ENCODE data around the gene MAGEF1. TPM values are rescaled to one million over a fixed set of nuclear protein-coding genes. Genes with fewer than 3 reads are reported as not detected.

Gene MAGEF1
- total and polyA plus RNA-seq, 2 donors from 2014 or later: 37.9 to 50.0 TPM

DNA sequence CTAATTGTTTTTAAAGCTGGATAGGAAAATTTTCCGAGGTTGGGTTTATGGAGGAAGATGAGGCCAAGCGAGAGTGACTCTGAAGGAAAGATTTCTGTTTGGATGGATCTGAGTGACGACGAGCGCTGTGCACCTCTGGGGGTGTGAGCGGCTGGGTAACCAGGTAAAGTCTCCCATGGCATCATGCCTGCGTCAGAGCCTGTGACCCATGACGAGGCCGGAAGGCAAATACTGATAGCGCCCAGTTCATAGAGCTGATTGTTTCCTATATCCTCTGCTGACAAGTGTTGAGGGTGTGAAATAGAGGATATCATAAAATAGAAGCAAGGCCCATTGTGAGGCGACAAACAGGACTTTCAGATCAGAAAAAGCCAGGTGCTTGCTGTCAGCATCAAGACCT lies 33.7 kb upstream of the MAGEF1 start:
- Histone ChIP-seq H3K9ac (ENCODE audit: low read length in 3 of 3) (no peak overlapping the region), H3K36me3 (ENCODE audit: control insufficient read depth in 2 of 3, insufficient read depth in 3 of 3, low read length in 3 of 3) (no peaks in the 10 kb centered on the region), H3K27me3 (ENCODE audit: control insufficient read depth, insufficient read depth, low read length) (no peaks in the 10 kb centered on the region), H3K27ac (ENCODE audit: low read depth in 2 of 2, low read length in 2 of 2) (no peak overlapping the region), H3K4me3 (ENCODE audit: low read length in 3 of 3) (no peak overlapping the region), H3K4me1 (ENCODE audit: control insufficient read depth in 2 of 3, insufficient read depth in 2 of 3, low read depth in 1 of 3, low read length in 3 of 3) (peaks cover 0 to 2% (median 0%) of the 10 kb centered on the region in 3 donors), H3K9me3 (ENCODE audit: control insufficient read depth in 2 of 3, insufficient read depth in 1 of 3, low read length in 3 of 3) (no peaks in the 10 kb centered on the region)
- intact Hi-C loops (cut with DNase I): no loop called here
- no peak for TF ChIP-seq CTCF (IDR thresholded peaks at IDR 0.05; ENCODE audit: borderline replicate concordance, extremely low read depth, insufficient read depth)
- DNase-seq: peak in 2 of 5 donors; percentile 19 to 26
- no peak for FAIRE-seq

GRCh38 chr3:184743248-184743647 lies 31.4 kb upstream of the MAGEF1 start:
- Histone ChIP-seq H3K27me3 (ENCODE audit: control insufficient read depth, insufficient read depth, low read length) (no peaks in the 10 kb centered on the region), H3K27ac (ENCODE audit: low read depth in 2 of 2, low read length in 2 of 2) (no peak overlapping the region), H3K4me1 (ENCODE audit: control insufficient read depth in 2 of 3, insufficient read depth in 2 of 3, low read depth in 1 of 3, low read length in 3 of 3) (peaks cover 0 to 2% (median 0%) of the 10 kb centered on the region in 3 donors), H3K36me3 (ENCODE audit: control insufficient read depth in 2 of 3, insufficient read depth in 3 of 3, low read length in 3 of 3) (no peaks in the 10 kb centered on the region), H3K9me3 (ENCODE audit: control insufficient read depth in 2 of 3, insufficient read depth in 1 of 3, low read length in 3 of 3) (no peaks in the 10 kb centered on the region), H3K9ac (ENCODE audit: low read length in 3 of 3) (no peak overlapping the region), H3K4me3 (ENCODE audit: low read length in 3 of 3) (no peak overlapping the region)
- intact Hi-C loops (cut with DNase I): no loop called here
- FAIRE-seq (no peak), DNase-seq (no peak)
- no peak for TF ChIP-seq CTCF (IDR thresholded peaks at IDR 0.05; ENCODE audit: borderline replicate concordance, extremely low read depth, insufficient read depth)

GRCh38 chr3:184742676-184743135 lies 30.8 kb upstream of the MAGEF1 start:
- peak in 4 of 5 donors; percentile 79 to 89 (median 84) for DNase-seq
- H3K4me3 ChIP-seq (ENCODE audit: low read length in 3 of 3): no peak overlapping the region
- H3K4me1 ChIP-seq (ENCODE audit: control insufficient read depth in 2 of 3, insufficient read depth in 2 of 3, low read depth in 1 of 3, low read length in 3 of 3): peaks cover 0 to 2% (median 0%) of the 10 kb centered on the region in 3 donors
- H3K36me3 ChIP-seq (ENCODE audit: control insufficient read depth in 2 of 3, insufficient read depth in 3 of 3, low read length in 3 of 3): no peaks in the 10 kb centered on the region
- H3K27ac ChIP-seq (ENCODE audit: low read depth in 2 of 2, low read length in 2 of 2): no peak overlapping the region
- H3K9me3 ChIP-seq (ENCODE audit: control insufficient read depth in 2 of 3, insufficient read depth in 1 of 3, low read length in 3 of 3): no peaks in the 10 kb centered on the region
- FAIRE-seq: no peak
- no peaks in the 10 kb centered on the region for H3K27me3 ChIP-seq (ENCODE audit: control insufficient read depth, insufficient read depth, low read length)
- intact Hi-C loops (cut with DNase I): no loop called here
- no peak for TF ChIP-seq CTCF (IDR thresholded peaks at IDR 0.05; ENCODE audit: borderline replicate concordance, extremely low read depth, insufficient read depth)
- no peak overlapping the region for H3K9ac ChIP-seq (ENCODE audit: low read length in 3 of 3)
